Retinal pigment epithelial cell (primary cell): ENCODE results near the gene SLC1A5.

Experiments
- DNase-seq: peaks from one replicate; pipeline ENCODE4 v3.0.0-alpha.2; 2010; ENCODE audit warnings: low read depth
- H3K4me3 ChIP-seq: 2 replicates; pipeline ENCODE4 v1.5.1; 2011; ENCODE audit warnings: mild to moderate bottlenecking, low read length, control low read depth, moderate library complexity
- TF ChIP-seq, protein P1 (sequence below): conservative IDR thresholded peaks from 2 replicates; pipeline ENCODE4 v1.5.1; 2011; ENCODE audit warnings: low read depth, low read length, control low read depth, inconsistent platforms

SLC1A5 gene

DNA sequence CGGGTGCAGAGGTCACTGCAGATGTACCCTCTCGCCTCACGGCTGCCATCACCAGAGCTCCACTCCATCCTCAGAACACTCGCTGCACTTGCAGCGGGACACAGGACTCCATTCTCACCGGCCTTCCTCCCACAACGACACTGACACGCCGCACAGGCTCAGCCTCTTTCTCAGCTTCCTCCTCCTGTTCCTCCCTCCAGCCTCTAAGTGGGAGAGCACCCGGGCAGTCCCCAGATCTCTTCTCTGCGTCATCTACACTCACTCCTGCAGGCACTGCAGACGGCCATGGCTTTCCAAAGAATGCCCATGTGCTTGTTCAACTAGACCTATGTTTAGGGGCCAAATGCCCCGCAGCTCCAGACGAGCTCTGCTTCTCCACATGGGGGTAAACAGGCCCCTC lies 56.8 kb downstream of the SLC1A5 start:
- TF ChIP-seq, protein P1, sequence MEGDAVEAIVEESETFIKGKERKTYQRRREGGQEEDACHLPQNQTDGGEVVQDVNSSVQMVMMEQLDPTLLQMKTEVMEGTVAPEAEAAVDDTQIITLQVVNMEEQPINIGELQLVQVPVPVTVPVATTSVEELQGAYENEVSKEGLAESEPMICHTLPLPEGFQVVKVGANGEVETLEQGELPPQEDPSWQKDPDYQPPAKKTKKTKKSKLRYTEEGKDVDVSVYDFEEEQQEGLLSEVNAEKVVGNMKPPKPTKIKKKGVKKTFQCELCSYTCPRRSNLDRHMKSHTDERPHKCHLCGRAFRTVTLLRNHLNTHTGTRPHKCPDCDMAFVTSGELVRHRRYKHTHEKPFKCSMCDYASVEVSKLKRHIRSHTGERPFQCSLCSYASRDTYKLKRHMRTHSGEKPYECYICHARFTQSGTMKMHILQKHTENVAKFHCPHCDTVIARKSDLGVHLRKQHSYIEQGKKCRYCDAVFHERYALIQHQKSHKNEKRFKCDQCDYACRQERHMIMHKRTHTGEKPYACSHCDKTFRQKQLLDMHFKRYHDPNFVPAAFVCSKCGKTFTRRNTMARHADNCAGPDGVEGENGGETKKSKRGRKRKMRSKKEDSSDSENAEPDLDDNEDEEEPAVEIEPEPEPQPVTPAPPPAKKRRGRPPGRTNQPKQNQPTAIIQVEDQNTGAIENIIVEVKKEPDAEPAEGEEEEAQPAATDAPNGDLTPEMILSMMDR = no peak
- no peak overlapping the region for H3K4me3 ChIP-seq
- DNase-seq = no peak

DNA sequence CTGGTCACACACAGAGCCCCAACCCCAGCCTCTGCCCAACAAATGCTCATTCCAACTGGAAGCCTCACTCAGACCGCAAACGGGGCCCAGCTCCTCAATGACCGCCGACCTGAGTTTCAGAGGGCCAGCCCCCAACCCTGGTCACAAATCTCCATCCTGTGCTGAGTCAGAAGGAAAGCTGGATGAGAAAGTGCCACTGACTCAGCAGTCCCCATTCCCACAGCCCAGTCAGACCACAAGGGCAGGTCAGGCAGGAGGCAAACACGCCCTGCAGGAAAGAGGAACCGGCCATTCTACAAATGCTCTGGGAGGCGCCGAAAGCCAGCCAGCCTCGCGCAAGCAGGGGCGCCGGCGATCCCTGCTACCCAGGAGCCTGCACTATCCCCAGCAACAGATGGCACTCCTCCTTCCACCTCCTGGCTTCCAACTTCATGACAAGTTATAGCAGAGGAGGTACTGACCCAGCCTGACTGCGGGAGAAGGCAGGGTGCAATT lies 57.3 kb downstream of the SLC1A5 start:
- DNase-seq = peak; percentile 63
- H3K4me3 ChIP-seq = no peak overlapping the region
- TF ChIP-seq, protein P1 = no peak

DNA sequence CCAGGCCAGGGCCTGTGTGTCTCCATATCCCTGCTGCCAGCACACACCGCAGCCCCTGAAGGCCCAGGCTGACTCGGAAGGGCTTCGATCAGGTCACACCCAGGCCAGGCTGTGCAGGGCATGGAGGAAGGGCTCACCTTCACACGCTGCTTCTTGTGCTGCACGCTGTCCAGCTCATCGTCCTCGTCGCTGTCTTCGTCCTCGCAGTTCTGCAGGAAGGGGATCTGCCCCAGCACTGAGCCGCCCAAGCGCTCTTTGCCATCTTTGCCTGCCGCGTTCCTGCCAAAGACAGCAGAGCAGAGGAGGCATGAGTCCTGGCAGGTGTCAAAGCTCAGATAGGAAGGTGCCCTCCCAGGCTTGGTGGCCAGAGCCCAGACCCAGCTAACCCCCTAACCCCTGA lies 57.8 kb downstream of the SLC1A5 start:
- TF ChIP-seq, protein P1 = no peak
- no peak for DNase-seq
- no peak overlapping the region for H3K4me3 ChIP-seq

DNA sequence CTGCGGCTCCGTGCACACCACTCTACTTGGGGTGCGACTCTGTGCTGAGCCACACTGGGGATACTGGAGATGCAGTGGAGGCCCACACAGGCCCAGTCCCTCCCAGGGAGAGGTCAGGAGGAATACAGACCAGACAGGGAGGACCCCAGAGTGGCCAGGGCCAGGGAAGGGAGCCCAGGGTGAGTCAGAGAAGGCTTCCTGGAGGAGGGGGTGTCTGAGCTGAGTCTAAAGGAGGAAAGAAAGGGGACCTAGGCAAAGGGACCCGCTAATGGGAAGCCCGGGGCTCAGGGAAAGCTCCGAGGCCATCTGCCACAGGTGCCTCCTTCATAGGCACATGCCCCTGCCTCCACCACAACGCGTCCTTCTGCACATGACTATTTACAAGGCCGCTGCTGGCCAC lies 58.2 kb downstream of the SLC1A5 start:
- DNase-seq = no peak
- no peak overlapping the region for H3K4me3 ChIP-seq
- TF ChIP-seq, protein P1 = no peak

DNA sequence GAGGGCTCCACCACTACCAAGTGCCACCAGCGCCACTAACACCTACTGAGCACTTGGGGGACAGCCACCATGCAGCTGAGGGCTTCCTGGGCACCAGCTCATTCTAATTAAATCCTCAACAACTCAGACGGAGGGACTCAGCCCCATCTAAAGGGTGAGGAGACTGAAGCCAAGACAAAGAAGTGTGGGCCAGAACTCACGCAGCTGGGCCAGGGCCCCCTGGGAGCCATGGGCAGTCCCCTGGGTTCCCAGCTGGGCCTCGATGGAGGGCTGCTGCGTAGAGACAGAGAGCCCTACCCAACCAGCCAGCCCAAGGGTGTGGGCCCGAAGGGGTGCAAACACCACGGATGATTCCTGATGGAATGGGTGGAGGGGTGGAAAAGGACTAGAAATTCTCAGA lies 58.7 kb downstream of the SLC1A5 start:
- TF ChIP-seq, protein P1 = no peak
- DNase-seq = no peak

DNA sequence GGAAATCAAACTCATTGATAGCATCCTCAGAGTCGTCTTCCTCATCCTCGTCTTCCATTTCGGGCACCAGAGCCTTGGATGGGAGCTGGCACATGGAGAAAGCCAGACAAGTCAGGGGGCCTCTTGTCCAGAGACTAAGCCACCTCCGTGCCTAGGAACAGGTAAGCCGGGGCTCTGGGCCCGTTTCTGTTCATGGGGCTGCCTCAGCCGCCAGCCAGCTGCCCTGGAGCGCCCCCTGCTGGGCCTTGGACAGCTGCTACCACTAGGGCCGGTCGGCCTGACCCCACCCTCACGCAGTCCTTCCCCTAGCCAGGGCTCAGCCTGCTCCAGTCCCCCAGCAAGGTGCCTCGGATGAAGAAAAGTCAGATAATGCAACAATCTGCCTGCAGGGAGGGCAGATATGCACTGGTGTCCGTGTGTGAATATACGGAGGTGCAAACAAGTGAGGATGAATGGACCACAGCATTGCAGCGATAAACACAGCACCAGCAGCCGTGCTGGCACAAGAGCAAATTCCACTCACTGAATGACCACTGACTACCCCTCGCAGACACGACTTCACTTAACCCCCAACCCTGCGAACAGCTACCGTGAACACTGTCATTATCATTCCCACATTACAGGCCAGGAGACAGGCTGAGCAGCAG lies 59.6 kb downstream of the SLC1A5 start:
- H3K4me3 ChIP-seq = no peak overlapping the region
- TF ChIP-seq, protein P1 = peak; percentile 98
- no peak for DNase-seq

More for the DNA sequence above, 58.7 kb downstream of the SLC1A5 start:
- no peak overlapping the region for H3K4me3 ChIP-seq

DNA sequence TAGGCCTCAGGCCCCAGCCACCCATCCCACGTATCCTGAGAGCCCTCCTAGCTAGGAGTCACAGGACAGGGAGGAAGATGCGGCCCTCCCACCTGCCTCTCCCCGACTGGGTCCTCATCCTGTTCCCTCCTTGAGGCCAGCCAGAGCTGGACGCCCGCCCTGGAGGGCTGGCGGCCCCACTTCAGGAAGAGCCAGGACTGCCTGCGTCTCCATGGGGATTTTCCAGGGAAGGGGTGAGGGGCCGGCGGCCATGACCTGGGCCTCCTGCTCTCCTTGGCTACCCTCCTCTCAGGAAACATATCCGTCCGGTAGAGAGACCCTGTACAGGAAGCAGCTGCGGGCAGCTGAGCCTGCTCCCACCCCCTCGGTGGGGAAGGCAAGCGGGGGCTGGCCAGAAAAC lies 60.2 kb downstream of the SLC1A5 start:
- TF ChIP-seq, protein P1 = no peak
- DNase-seq = no peak
- H3K4me3 ChIP-seq = no peak overlapping the region
